ENCODE results near the gene ALPK1.

DNA sequence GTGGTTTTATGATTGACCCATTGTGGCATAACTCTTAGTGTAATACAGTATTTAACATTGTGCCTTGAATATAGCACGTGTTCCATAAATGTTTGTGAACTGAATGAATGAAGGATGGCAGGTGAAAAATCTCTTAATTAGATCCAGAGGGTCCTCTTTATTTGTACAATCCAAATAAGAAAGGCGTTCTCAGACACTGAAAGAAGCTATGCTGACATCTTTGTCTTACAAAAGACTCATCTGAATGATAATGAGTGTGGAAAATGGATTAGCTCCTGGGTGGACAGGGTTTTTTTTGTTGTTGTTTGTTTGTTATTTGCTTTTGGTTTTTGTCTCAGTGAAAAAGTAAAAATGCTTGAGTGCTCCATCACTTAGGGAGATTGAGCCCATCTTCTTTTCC, 156.2 kb downstream of the ALPK1 start:
- TF ChIP-seq POLR2A (IDR thresholded peaks at IDR 0.05; ENCODE audit: low read length) (no peak), GATA1 (IDR thresholded peaks at IDR 0.05; ENCODE audit: low read depth, low read length) (no peak)
